Upper lobe of left lung (tissue), 4 donors: ENCODE data around the gene XIRP1.

Experiments used
- CTCF ChIP-seq, 6 experiments: fragments of 450-650 bp in 4 of 6; fragments of 200-600 bp in 2 of 6; sonication (generic) in 2 of 6; IDR thresholded peaks; one replicate each; pipeline ENCODE4 v1.5.1; 2016 to 2019; ENCODE audit warnings: antibody characterized with exemption in 6 of 6
- EP300 ChIP-seq, 4 donors: sonication (generic); formaldehyde crosslinking; IDR thresholded peaks; one replicate each; pipeline ENCODE4 v1.5.1; 2017; ENCODE audit warnings: antibody characterized with exemption in 4 of 4, control low read depth in 2 of 4
- POLR2A ChIP-seq, 4 donors: fragments of 450-650 bp; IDR thresholded peaks; one replicate each; pipeline ENCODE4 v1.5.1; 2016 to 2017; ENCODE audit warnings: antibody characterized with exemption in 4 of 4, mild to moderate bottlenecking in 2 of 4
- POLR2AphosphoS5 ChIP-seq, 2 donors: sonication (generic); formaldehyde crosslinking; IDR thresholded peaks; one replicate each; pipeline ENCODE4 v1.5.1; 2017; ENCODE audit warnings: antibody characterized with exemption in 2 of 2

GRCh38 chr3:39178553-39178952 lies 13.8 kb downstream of the XIRP1 start:
- TF ChIP-seq POLR2A (IDR thresholded peaks at IDR 0.05): no peak
- TF ChIP-seq CTCF (IDR thresholded peaks at IDR 0.05): no peak
- peak in 2 of 4 donors; percentile 23 to 40 for TF ChIP-seq EP300 (IDR thresholded peaks at IDR 0.05)
- TF ChIP-seq POLR2AphosphoS5 (IDR thresholded peaks at IDR 0.05): peak; percentile 26 to 74
